ENCODE results near the gene AKTIP.

AKTIP gene

DNA sequence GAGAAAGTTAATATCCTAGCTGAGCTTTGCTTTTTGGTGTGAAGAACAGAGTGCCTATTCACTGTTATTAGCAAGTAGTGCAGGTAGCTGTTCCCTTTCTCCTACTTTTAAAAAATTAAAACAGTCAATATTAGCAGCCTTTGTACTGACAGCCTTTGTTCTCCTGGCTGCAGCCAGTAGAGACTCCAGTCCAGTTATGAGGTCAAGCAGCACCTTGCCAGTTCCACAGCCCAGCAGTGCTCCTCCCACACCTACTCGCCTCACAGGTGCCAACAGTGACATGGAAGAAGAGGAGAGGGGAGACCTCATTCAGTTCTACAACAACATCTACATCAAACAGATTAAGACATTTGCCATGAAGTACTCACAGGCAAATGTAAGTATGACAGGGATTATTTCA, 22.6 kb downstream of the AKTIP start:
- Histone ChIP-seq H2BK5ac (ENCODE audit: low read depth, low read length, poor library complexity, severe bottlenecking) (no peak overlapping the region), H3K79me1 (replicated peaks; ENCODE audit: low read length, poor library complexity, severe bottlenecking) (peaks cover 10% of the 10 kb centered on the region), H3K14ac (ENCODE audit: low read length in 2 of 2) (no peak overlapping the region), H3K4me2 (ENCODE audit: low read length, poor library complexity, severe bottlenecking) (no peak overlapping the region), H3K27ac (ENCODE audit: low read length, poor library complexity, severe bottlenecking) (no peak overlapping the region), H4K8ac (ENCODE audit: low read length) (no peak overlapping the region), H3K18ac (ENCODE audit: low read depth in 1 of 2, low read length in 2 of 2) (no peak overlapping the region), H4K91ac (ENCODE audit: low read length) (no peak overlapping the region), H2BK120ac (ENCODE audit: low read depth, low read length) (no peak overlapping the region), H2BK15ac (ENCODE audit: low read depth, poor library complexity, severe bottlenecking) (no peak overlapping the region), H2AFZ (ENCODE audit: low read depth, low read length) (no peak overlapping the region), H2BK12ac (ENCODE audit: low read length in 2 of 2) (no peak overlapping the region), H3K4me1 (ENCODE audit: control insufficient read depth, insufficient read depth, low read depth, low read length) (no peaks in the 10 kb centered on the region), H3K9me3 (ENCODE audit: control insufficient read depth, low read length) (no peaks in the 10 kb centered on the region), H2AK5ac (ENCODE audit: low read length, severe bottlenecking) (no peak overlapping the region), H3K4ac (ENCODE audit: low read depth in 1 of 2, low read length in 2 of 2) (no peak overlapping the region), H3K27me3 (ENCODE audit: control insufficient read depth in 1 of 2, insufficient read depth in 1 of 2, low read length in 2 of 2) (no peaks in the 10 kb centered on the region), H3K9ac (ENCODE audit: low read length) (no peak overlapping the region), H3K4me3 (ENCODE audit: insufficient read depth in 1 of 2, low read depth in 1 of 2, low read length in 2 of 2) (no peak overlapping the region), H3K23ac (ENCODE audit: low read length in 2 of 2) (no peak overlapping the region), H3K36me3 (ENCODE audit: control insufficient read depth in 1 of 2, insufficient read depth in 2 of 2, low read depth in 1 of 2, low read length in 2 of 2) (peaks cover 14 to 91% of the 10 kb centered on the region in 2 experiments)
- no CpG with 5 or more reads among the region's 1 CpG for WGBS
- DNase-seq: no peak

- Histone ChIP-seq H2AK5ac (ENCODE audit: low read length, severe bottlenecking) (no peak overlapping the region), H3K79me1 (replicated peaks; ENCODE audit: low read length, poor library complexity, severe bottlenecking) (peaks cover 10% of the 10 kb centered on the region), H3K4ac (ENCODE audit: low read depth in 1 of 2, low read length in 2 of 2) (no peak overlapping the region), H2AFZ (ENCODE audit: low read depth, low read length) (no peak overlapping the region), H3K27ac (ENCODE audit: low read length, poor library complexity, severe bottlenecking) (no peak overlapping the region), H3K18ac (ENCODE audit: low read depth in 1 of 2, low read length in 2 of 2) (no peak overlapping the region), H3K9ac (ENCODE audit: low read length) (no peak overlapping the region), H3K27me3 (ENCODE audit: control insufficient read depth in 1 of 2, insufficient read depth in 1 of 2, low read length in 2 of 2) (no peaks in the 10 kb centered on the region), H4K91ac (ENCODE audit: low read length) (no peak overlapping the region), H3K23ac (ENCODE audit: low read length in 2 of 2) (no peak overlapping the region), H3K36me3 (ENCODE audit: control insufficient read depth in 1 of 2, insufficient read depth in 2 of 2, low read depth in 1 of 2, low read length in 2 of 2) (peaks cover 15 to 87% of the 10 kb centered on the region in 2 experiments), H2BK15ac (ENCODE audit: low read depth, poor library complexity, severe bottlenecking) (no peak overlapping the region), H3K4me3 (ENCODE audit: insufficient read depth in 1 of 2, low read depth in 1 of 2, low read length in 2 of 2) (no peak overlapping the region), H2BK12ac (ENCODE audit: low read length in 2 of 2) (no peak overlapping the region), H3K4me1 (ENCODE audit: control insufficient read depth, insufficient read depth, low read depth, low read length) (no peaks in the 10 kb centered on the region), H2BK5ac (ENCODE audit: low read depth, low read length, poor library complexity, severe bottlenecking) (no peak overlapping the region), H4K8ac (ENCODE audit: low read length) (no peak overlapping the region), H2BK120ac (ENCODE audit: low read depth, low read length) (no peak overlapping the region), H3K9me3 (ENCODE audit: control insufficient read depth, low read length) (no peaks in the 10 kb centered on the region), H3K14ac (ENCODE audit: low read length in 2 of 2) (no peak overlapping the region), H3K4me2 (ENCODE audit: low read length, poor library complexity, severe bottlenecking) (no peak overlapping the region)
- DNase-seq: no peak
- WGBS: 97% methylated on average over 2 of the region's 5 CpGs
These were observed 24.0 kb downstream of the AKTIP start for GRCh38 chr16:53478965-53479364.

DNA sequence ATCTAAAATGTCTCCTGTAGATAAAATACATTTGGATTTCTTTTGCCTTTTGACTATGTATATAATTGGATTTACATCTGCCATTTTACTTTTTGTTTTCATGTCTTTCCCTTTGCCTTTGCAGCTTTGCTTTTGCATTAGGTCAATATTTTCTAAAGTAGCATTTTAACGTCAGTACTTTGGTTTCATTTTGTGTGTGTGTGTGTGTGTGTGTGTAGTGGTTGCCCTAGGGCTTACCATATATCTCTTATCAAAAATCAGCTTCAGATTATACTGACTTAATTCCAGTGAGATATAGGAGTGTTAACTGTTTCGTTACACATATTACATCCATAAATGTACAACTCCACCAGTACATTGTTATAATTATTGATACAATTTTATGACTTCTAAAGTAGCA, 26.1 kb downstream of the AKTIP start:
- peaks cover 5% of the 10 kb centered on the region for H3K9me3 ChIP-seq (ENCODE audit: control insufficient read depth, low read length)
- no peak overlapping the region for H2BK120ac ChIP-seq (ENCODE audit: low read depth, low read length)
- no peak overlapping the region for H4K91ac ChIP-seq (ENCODE audit: low read length)
- no peak overlapping the region for H3K14ac ChIP-seq (ENCODE audit: low read length in 2 of 2)
- H3K9ac ChIP-seq (ENCODE audit: low read length): no peak overlapping the region
- peaks cover 8 to 88% of the 10 kb centered on the region in 2 experiments for H3K36me3 ChIP-seq (ENCODE audit: control insufficient read depth in 1 of 2, insufficient read depth in 2 of 2, low read depth in 1 of 2, low read length in 2 of 2)
- H3K18ac ChIP-seq (ENCODE audit: low read depth in 1 of 2, low read length in 2 of 2): no peak overlapping the region
- no peaks in the 10 kb centered on the region for H3K27me3 ChIP-seq (ENCODE audit: control insufficient read depth in 1 of 2, insufficient read depth in 1 of 2, low read length in 2 of 2)
- no peak for DNase-seq
- no peak overlapping the region for H2BK12ac ChIP-seq (ENCODE audit: low read length in 2 of 2)
- no CpG with 5 or more reads among the region's 2 CpGs for WGBS
- H3K4ac ChIP-seq (ENCODE audit: low read depth in 1 of 2, low read length in 2 of 2): no peak overlapping the region
- no peak overlapping the region for H2AFZ ChIP-seq (ENCODE audit: low read depth, low read length)
- H3K23ac ChIP-seq (ENCODE audit: low read length in 2 of 2): no peak overlapping the region
- H3K4me1 ChIP-seq (ENCODE audit: control insufficient read depth, insufficient read depth, low read depth, low read length): no peaks in the 10 kb centered on the region
- H3K4me3 ChIP-seq (ENCODE audit: insufficient read depth in 1 of 2, low read depth in 1 of 2, low read length in 2 of 2): no peak overlapping the region
- peaks cover 6% of the 10 kb centered on the region for H3K79me1 ChIP-seq (replicated peaks; ENCODE audit: low read length, poor library complexity, severe bottlenecking)
- H2BK5ac ChIP-seq (ENCODE audit: low read depth, low read length, poor library complexity, severe bottlenecking): no peak overlapping the region
- no peak overlapping the region for H4K8ac ChIP-seq (ENCODE audit: low read length)
- H3K4me2 ChIP-seq (ENCODE audit: low read length, poor library complexity, severe bottlenecking): no peak overlapping the region
- no peak overlapping the region for H2BK15ac ChIP-seq (ENCODE audit: low read depth, poor library complexity, severe bottlenecking)
- no peak overlapping the region for H3K27ac ChIP-seq (ENCODE audit: low read length, poor library complexity, severe bottlenecking)
- no peak overlapping the region for H2AK5ac ChIP-seq (ENCODE audit: low read length, severe bottlenecking)

GRCh38 chr16:53465606-53466280, 37.3 kb downstream of the AKTIP start:
- peak; percentile 49 for DNase-seq
- H4K91ac ChIP-seq (ENCODE audit: low read length): no peak overlapping the region
- H3K9ac ChIP-seq (ENCODE audit: low read length): no peak overlapping the region
- peaks cover 3% of the 10 kb centered on the region for H3K4me1 ChIP-seq (ENCODE audit: control insufficient read depth, insufficient read depth, low read depth, low read length)
- 81% methylated on average over 5 of the region's 6 CpGs for WGBS
- peaks cover 21 to 76% of the 10 kb centered on the region in 2 experiments for H3K36me3 ChIP-seq (ENCODE audit: control insufficient read depth in 1 of 2, insufficient read depth in 2 of 2, low read depth in 1 of 2, low read length in 2 of 2)
- no peak overlapping the region for H2BK12ac ChIP-seq (ENCODE audit: low read length in 2 of 2)
- H2BK5ac ChIP-seq (ENCODE audit: low read depth, low read length, poor library complexity, severe bottlenecking): no peak overlapping the region
- H3K27ac ChIP-seq (ENCODE audit: low read length, poor library complexity, severe bottlenecking): no peak overlapping the region
- no peak overlapping the region for H2AK5ac ChIP-seq (ENCODE audit: low read length, severe bottlenecking)
- no peak overlapping the region for H3K14ac ChIP-seq (ENCODE audit: low read length in 2 of 2)
- H3K23ac ChIP-seq (ENCODE audit: low read length in 2 of 2): no peak overlapping the region
- H3K79me1 ChIP-seq (replicated peaks; ENCODE audit: low read length, poor library complexity, severe bottlenecking): peaks cover 2% of the 10 kb centered on the region
- H2AFZ ChIP-seq (ENCODE audit: low read depth, low read length): no peak overlapping the region
- H3K27me3 ChIP-seq (ENCODE audit: control insufficient read depth in 1 of 2, insufficient read depth in 1 of 2, low read length in 2 of 2): no peaks in the 10 kb centered on the region
- H3K4me3 ChIP-seq (ENCODE audit: insufficient read depth in 1 of 2, low read depth in 1 of 2, low read length in 2 of 2): no peak overlapping the region
- no peak overlapping the region for H2BK15ac ChIP-seq (ENCODE audit: low read depth, poor library complexity, severe bottlenecking)
- H3K4ac ChIP-seq (ENCODE audit: low read depth in 1 of 2, low read length in 2 of 2): no peak overlapping the region
- no peaks in the 10 kb centered on the region for H3K9me3 ChIP-seq (ENCODE audit: control insufficient read depth, low read length)
- H4K8ac ChIP-seq (ENCODE audit: low read length): no peak overlapping the region
- no peak overlapping the region for H3K4me2 ChIP-seq (ENCODE audit: low read length, poor library complexity, severe bottlenecking)
- H3K18ac ChIP-seq (ENCODE audit: low read depth in 1 of 2, low read length in 2 of 2): no peak overlapping the region
- no peak overlapping the region for H2BK120ac ChIP-seq (ENCODE audit: low read depth, low read length)

Measured in mesenchymal stem cell (in vitro differentiated cells and primary cell).